H1 (cell line): ENCODE measurements around the gene ZNF512B. TPM values are rescaled to one million over a fixed set of nuclear protein-coding genes. Genes with fewer than 3 reads are reported as not detected.

Source experiments
- EP300 ChIP-seq, 2 experiments: IDR thresholded peaks; 1 replicate in 1 of 2; 2 replicates in 1 of 2; pipeline ENCODE4 v1.6.1; 2011 to 2012; ENCODE audit warnings: low read depth in 2 of 2, low read length in 2 of 2, mild to moderate bottlenecking in 2 of 2, borderline replicate concordance in 1 of 2, inconsistent platforms in 1 of 2, moderate library complexity in 1 of 2
- JUN ChIP-seq: IDR thresholded peaks from 2 replicates; pipeline ENCODE4 v1.6.1; 2011; ENCODE audit warnings: low read depth, mild to moderate bottlenecking, improper control_type of control experiment, low read length
- KDM1A ChIP-seq: fragments of 200-600, 300-600 bp; sonication (generic); IDR thresholded peaks from 2 replicates; pipeline ENCODE4 v1.7.1; 2016; ENCODE audit warnings: mild to moderate bottlenecking, low read length, borderline replicate concordance
- POU5F1 ChIP-seq: IDR thresholded peaks from 2 replicates; pipeline ENCODE4 v1.6.1; 2011; ENCODE audit warnings: low read depth, mild to moderate bottlenecking, low read length, moderate library complexity
- SIN3A ChIP-seq, 2 experiments: IDR thresholded peaks in 1 of 2; conservative IDR thresholded peaks in 1 of 2; 2 replicates each; pipeline ENCODE4 v1.6.1; 2011 to 2012; ENCODE audit warnings: low read length in 2 of 2, improper control_type of control experiment in 1 of 2, low read depth in 1 of 2, mild to moderate bottlenecking in 1 of 2
- SRF ChIP-seq: IDR thresholded peaks from 2 replicates; pipeline ENCODE4 v1.6.1; 2011; ENCODE audit warnings: mild to moderate bottlenecking, low read depth, low read length, moderate library complexity
- polyA plus RNA-seq, 7 experiments: library from polyadenylated mRNA; depleted of rRNA in 3 of 7; stranded (reverse) in 5 of 7; unstranded in 2 of 7; fragments of >200 nt in 5 of 7; fragments of 200-250 nt in 2 of 7; gene quantifications; 1 replicate in 5 of 7; 2 replicates in 1 of 7; 4 replicates in 1 of 7; pipeline versions ENCODE4 v1.2.1 to v1.2.3, GENCODE V29; 2011 to 2013; ENCODE audit warnings: missing spikeins in 2 of 7, mixed read lengths in 2 of 7
- total RNA-seq: library from RNA; stranded (reverse); fragmentation: NEBNext Ultra II Directional; extraction: Animal tissue kit (Norgen Biotek cat#: 25700); gene quantifications from 2 replicates; pipeline ENCODE4 v1.2.1, GENCODE V29; 2021
- TF ChIP-seq, protein P1 (sequence below): IDR thresholded peaks from 2 replicates; pipeline ENCODE4 v1.6.1; 2011; ENCODE audit warnings: low read depth, mild to moderate bottlenecking, low read length; ENCODE audit not compliant: insufficient read depth

Gene ZNF512B
- total and polyA plus RNA-seq, 2 of the 8 experiments (the other 6 are each of a cell fraction or from before 2014, with no cell fraction given): 7.3 to 26.6 TPM

DNA sequence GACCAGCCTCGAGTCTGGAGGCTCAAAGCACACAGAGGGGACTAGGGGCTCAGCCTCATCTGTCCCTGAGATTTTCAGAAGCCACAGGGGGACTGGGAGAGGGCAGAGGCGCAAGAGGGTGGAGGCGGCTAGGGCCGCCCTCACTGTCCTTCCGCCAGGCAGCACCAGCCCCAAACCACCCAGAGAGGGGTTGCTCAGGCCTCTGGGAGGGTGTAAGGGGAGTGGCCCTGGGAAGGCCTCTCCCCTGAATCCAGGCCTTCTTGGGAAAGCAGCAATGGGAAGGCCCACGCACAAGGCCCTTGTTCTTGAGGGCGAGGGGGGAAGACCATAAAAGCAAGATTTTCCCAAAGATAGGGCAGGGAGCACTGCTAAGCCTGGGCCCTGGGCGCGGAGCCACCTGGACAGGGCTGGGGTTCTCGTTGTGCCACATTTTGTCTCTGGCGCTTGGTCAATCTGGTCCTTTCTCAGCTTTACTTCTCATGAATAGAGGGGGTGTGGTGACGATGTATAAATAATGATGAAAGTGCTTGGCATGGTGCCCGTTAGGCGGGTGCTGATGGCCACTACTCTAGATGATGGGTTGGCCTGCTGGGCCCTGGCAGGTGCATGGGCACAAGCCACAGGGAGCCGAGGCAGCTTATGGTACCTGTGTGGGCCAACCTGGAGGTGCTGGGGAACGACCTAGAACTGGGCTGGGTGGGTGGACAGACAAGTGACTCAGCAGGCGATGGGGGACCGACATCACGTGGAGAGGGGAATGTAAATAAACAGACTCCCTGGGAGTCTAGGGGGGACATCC, 4.9 kb upstream of the ZNF512B start (continued):
- TF ChIP-seq SRF (no peak), SIN3A (conservative IDR thresholded peaks at IDR 0.05 in 1 of 2, IDR thresholded peaks at IDR 0.05 in 1 of 2; ENCODE audit: low read depth in 1 of 2, low read length in 2 of 2) (no peak), JUN (no peak), POU5F1 (no peak), EP300 (IDR thresholded peaks at IDR 0.05; ENCODE audit: borderline replicate concordance in 1 of 2, low read depth in 2 of 2, low read length in 2 of 2) (no peak), KDM1A (no peak)
- TF ChIP-seq, protein P1, sequence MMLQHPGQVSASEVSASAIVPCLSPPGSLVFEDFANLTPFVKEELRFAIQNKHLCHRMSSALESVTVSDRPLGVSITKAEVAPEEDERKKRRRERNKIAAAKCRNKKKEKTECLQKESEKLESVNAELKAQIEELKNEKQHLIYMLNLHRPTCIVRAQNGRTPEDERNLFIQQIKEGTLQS: no peak
